H1 (cell line): Measurements from ENCODE around the gene DIPK1B. TPM values are rescaled to one million over a fixed set of nuclear protein-coding genes. Genes with fewer than 3 reads are reported as not detected.

Experiments used
- CTCF ChIA-PET: fragments of 300-600 bp; sonication (Branson Sonifier 250); formaldehyde crosslinking; loops from one replicate; lab custom pipeline; 2021; ENCODE audit not compliant: partially characterized antibody; lab: Charles Lee
- POLR2A ChIA-PET: fragments of 300-600 bp; sonication (Branson Sonifier 250); formaldehyde crosslinking; loops from one replicate; lab custom pipeline; 2021; ENCODE audit warnings: inconsistent platforms; ENCODE audit not compliant: partially characterized antibody; lab: Charles Lee
- DNase-seq, 2 experiments: peaks; one replicate each; pipeline versions ENCODE4 v3.0.0 to v3.0.0-alpha.2; 2010 to 2022; ENCODE audit warnings: low spot score in 2 of 2, low read depth in 1 of 2, mixed read lengths in 1 of 2
- FAIRE-seq: peaks from 2 replicates; lab custom pipeline; 2011; peaks lifted over from hg19 to GRCh38; lab: Jason Lieb, UNC
- H2AFZ ChIP-seq: 2 replicates; pipeline ENCODE4 v1.8.1; 2012; ENCODE audit warnings: low read length, inconsistent platforms
- H2AK5ac ChIP-seq: 2 replicates; pipeline ENCODE4 v1.6.1; 2013; ENCODE audit warnings: low read depth, low read length
- H2BK120ac ChIP-seq: replicated peaks from 2 replicates; pipeline ENCODE3; 2013; ENCODE audit warnings: low read depth, low read length, inconsistent platforms
- H2BK12ac ChIP-seq: 2 replicates; pipeline ENCODE4 v1.6.1; 2013; ENCODE audit warnings: low read depth, low read length
- H2BK15ac ChIP-seq: 2 replicates; pipeline ENCODE4 v1.6.1; 2013; ENCODE audit warnings: low read length
- H2BK20ac ChIP-seq: 2 replicates; pipeline ENCODE4 v1.6.1; 2013; ENCODE audit warnings: low read length
- H2BK5ac ChIP-seq: 2 replicates; pipeline ENCODE4 v1.6.1; 2013; ENCODE audit warnings: low read depth, low read length
- H3K14ac ChIP-seq: 2 replicates; pipeline ENCODE4 v1.6.1; 2013; ENCODE audit warnings: inconsistent platforms; ENCODE audit not compliant: insufficient read length
- H3K18ac ChIP-seq: 2 replicates; pipeline ENCODE4 v1.6.1; 2013; ENCODE audit warnings: low read length; ENCODE audit errors: extremely low read depth
- H3K23ac ChIP-seq: 2 replicates; pipeline ENCODE4 v1.6.1; 2013; ENCODE audit warnings: inconsistent platforms; ENCODE audit not compliant: insufficient read length
- H3K23me2 ChIP-seq: 2 replicates; pipeline ENCODE4 v1.6.1; 2013; ENCODE audit warnings: low read depth, low read length
- H3K27ac ChIP-seq: 2 replicates; pipeline ENCODE4 v1.6.1; 2011; ENCODE audit warnings: low read depth, low read length, inconsistent platforms
- H3K27me3 ChIP-seq, 4 experiments: replicated peaks in 1 of 4; 1 replicate in 1 of 4; 2 replicates in 3 of 4; pipeline versions ENCODE4 v1.6.1 to v1.8.1; 2011 to 2013; ENCODE audit warnings: low read length in 3 of 4, mild to moderate bottlenecking in 3 of 4, inconsistent platforms in 2 of 4, mixed read lengths in 2 of 4, moderate library complexity in 1 of 4; ENCODE audit not compliant: control insufficient read depth in 3 of 4, insufficient read depth in 3 of 4; ENCODE audit errors: extremely low read depth in 1 of 4
- H3K36me3 ChIP-seq, 4 experiments: 2 replicates each; pipeline versions ENCODE4 v1.6.1 to v1.8.1; 2011 to 2013; ENCODE audit warnings: mild to moderate bottlenecking in 4 of 4, low read length in 3 of 4, moderate library complexity in 2 of 4, control low read depth in 1 of 4, inconsistent platforms in 1 of 4; ENCODE audit not compliant: insufficient read depth in 4 of 4, control insufficient read depth in 2 of 4
- H3K4ac ChIP-seq: replicated peaks from 2 replicates; pipeline ENCODE3; 2013; ENCODE audit warnings: low read length, low read depth, mixed read lengths, inconsistent platforms; ENCODE audit not compliant: insufficient read length
- H3K4me1 ChIP-seq, 4 experiments: replicated peaks in 1 of 4; 1 replicate in 1 of 4; 2 replicates in 3 of 4; pipeline versions ENCODE4 v1.6.1 to v1.8.1; 2011 to 2013; ENCODE audit warnings: low read length in 3 of 4, inconsistent platforms in 2 of 4, mixed read lengths in 1 of 4; ENCODE audit not compliant: insufficient read depth in 4 of 4, control insufficient read depth in 3 of 4
- H3K4me2 ChIP-seq, 2 experiments: 2 replicates each; pipeline versions ENCODE4 v1.6.1 to v1.8.1; 2011 to 2013; ENCODE audit warnings: low read depth in 2 of 2, low read length in 2 of 2, control low read depth in 1 of 2, inconsistent platforms in 1 of 2, mild to moderate bottlenecking in 1 of 2; ENCODE audit not compliant: insufficient read depth in 1 of 2
- H3K4me3 ChIP-seq, 4 experiments: fragments of 200-600, 300-600 bp in 1 of 4; sonication (generic), shearing (Covaris generic), sonication (Bioruptor Twin) in 1 of 4; 2 replicates each; pipeline versions ENCODE4 v1.5.1 to v1.8.1; 2011 to 2016; ENCODE audit warnings: low read length in 4 of 4, low read depth in 3 of 4, control low read depth in 2 of 4, inconsistent platforms in 2 of 4, mild to moderate bottlenecking in 2 of 4, mixed read lengths in 1 of 4, moderate library complexity in 1 of 4; ENCODE audit not compliant: insufficient read depth in 2 of 4; ENCODE audit errors: extremely low read depth in 1 of 4
- H3K56ac ChIP-seq: replicated peaks from 2 replicates; pipeline ENCODE3; 2013; ENCODE audit warnings: low read depth, mild to moderate bottlenecking, mixed read lengths, low read length, inconsistent platforms; ENCODE audit not compliant: insufficient read length
- H3K79me1 ChIP-seq: 2 replicates; pipeline ENCODE4 v1.6.1; 2013; ENCODE audit warnings: low read depth, low read length, control low read depth
- H3K79me2 ChIP-seq, 2 experiments: 2 replicates each; pipeline versions ENCODE4 v1.6.1 to v1.8.1; 2012 to 2013; ENCODE audit warnings: low read length in 2 of 2, mild to moderate bottlenecking in 2 of 2, inconsistent platforms in 1 of 2; ENCODE audit not compliant: insufficient read depth in 2 of 2, control insufficient read depth in 1 of 2
- H3K9ac ChIP-seq, 4 experiments: replicated peaks in 1 of 4; 1 replicate in 1 of 4; 2 replicates in 3 of 4; pipeline versions ENCODE4 v1.6.1 to v1.8.1; 2011 to 2013; ENCODE audit warnings: low read depth in 3 of 4, low read length in 3 of 4, control low read depth in 2 of 4, mild to moderate bottlenecking in 2 of 4, moderate library complexity in 2 of 4, inconsistent platforms in 1 of 4; ENCODE audit errors: extremely low read depth in 1 of 4
- H3K9me3 ChIP-seq, 2 experiments: 2 replicates each; pipeline versions ENCODE4 v1.6.1 to v1.8.1; 2012 to 2013; ENCODE audit warnings: mild to moderate bottlenecking in 2 of 2, moderate library complexity in 2 of 2, control low read depth in 1 of 2, inconsistent platforms in 1 of 2, low read depth in 1 of 2, low read length in 1 of 2, mixed read lengths in 1 of 2; ENCODE audit not compliant: insufficient read depth in 2 of 2
- H4K20me1 ChIP-seq, 2 experiments: replicated peaks in 1 of 2; 2 replicates each; pipeline versions ENCODE3 to v1.8.1; 2011 to 2013; ENCODE audit warnings: inconsistent platforms in 2 of 2, low read length in 2 of 2, mild to moderate bottlenecking in 1 of 2; ENCODE audit not compliant: insufficient read depth in 2 of 2, control insufficient read depth in 1 of 2
- H4K5ac ChIP-seq: 2 replicates; pipeline ENCODE4 v1.6.1; 2013; ENCODE audit warnings: low read length, low read depth, mixed read lengths, inconsistent platforms; ENCODE audit not compliant: insufficient read length
- H4K8ac ChIP-seq: 2 replicates; pipeline ENCODE4 v1.8.0; 2013; ENCODE audit warnings: mild to moderate bottlenecking, moderate library complexity, low read length, inconsistent platforms; ENCODE audit not compliant: insufficient read depth; ENCODE audit errors: extremely low read depth
- H4K91ac ChIP-seq: replicated peaks from 2 replicates; pipeline ENCODE3; 2013; ENCODE audit warnings: low read length, mixed read lengths, inconsistent platforms; ENCODE audit not compliant: insufficient read length
- NANOG ChIP-seq: IDR thresholded peaks from 2 replicates; pipeline ENCODE4 v1.6.1; 2011; ENCODE audit warnings: low read length, low read depth, mild to moderate bottlenecking, inconsistent platforms; ENCODE audit not compliant: insufficient read depth, poor library complexity, severe bottlenecking
- RAD21 ChIP-seq, 2 experiments: IDR thresholded peaks in 1 of 2; conservative IDR thresholded peaks in 1 of 2; 2 replicates each; pipeline ENCODE4 v1.6.1; 2011; ENCODE audit warnings: low read depth in 2 of 2, low read length in 2 of 2, improper control_type of control experiment in 1 of 2, inconsistent platforms in 1 of 2, mild to moderate bottlenecking in 1 of 2, moderate library complexity in 1 of 2
- RBBP5 ChIP-seq: IDR thresholded peaks from 2 replicates; pipeline ENCODE4 v1.7.1; 2012; ENCODE audit warnings: low read depth, mild to moderate bottlenecking, inconsistent platforms, low read length, moderate library complexity, borderline replicate concordance
- RNF2 ChIP-seq: fragments of 200-900, 300-1000 bp; sonication (generic); IDR thresholded peaks from 2 replicates; pipeline ENCODE4 v1.7.1; 2016; ENCODE audit warnings: borderline replicate concordance, low read depth, mild to moderate bottlenecking, antibody characterized with exemption, low read length; ENCODE audit not compliant: poor library complexity, severe bottlenecking; ENCODE audit errors: missing control alignments
- SP2 ChIP-seq: IDR thresholded peaks from 2 replicates; pipeline ENCODE4 v1.6.1; 2012; ENCODE audit warnings: mild to moderate bottlenecking, low read length, inconsistent platforms
- TAF1 ChIP-seq: IDR thresholded peaks from 2 replicates; pipeline ENCODE4 v1.6.1; 2011; ENCODE audit warnings: mild to moderate bottlenecking, low read depth, low read length
- WGBS, 2 experiments: shearing (Covaris generic) in 1 of 2; methylation state at CpG; one replicate each; pipeline versions ENCODE4 v1.1.6 to v1.1.7; 2013 to 2015; ENCODE audit warnings: low lambda C conversion rate in 2 of 2, mixed read lengths in 2 of 2, inconsistent platforms in 1 of 2, low coverage in 1 of 2, missing lambda C conversion rate in 1 of 2; ENCODE audit not compliant: insufficient replicate concordance in 2 of 2, insufficient coverage in 1 of 2, insufficient read length in 1 of 2; ENCODE audit errors: extremely low coverage in 1 of 2, missing lambda C conversion rate in 1 of 2; 5-methylcytosine and 5-hydroxymethylcytosine counted together
- polyA plus RNA-seq, 7 experiments: library from polyadenylated mRNA; depleted of rRNA in 3 of 7; stranded (reverse) in 5 of 7; unstranded in 2 of 7; fragments of >200 nt in 5 of 7; fragments of 200-250 nt in 2 of 7; gene quantifications; 1 replicate in 5 of 7; 2 replicates in 1 of 7; 4 replicates in 1 of 7; pipeline versions ENCODE4 v1.2.1 to v1.2.3, GENCODE V29; 2011 to 2013; ENCODE audit warnings: missing spikeins in 2 of 7, mixed read lengths in 2 of 7
- total RNA-seq: library from RNA; stranded (reverse); fragmentation: NEBNext Ultra II Directional; extraction: Animal tissue kit (Norgen Biotek cat#: 25700); gene quantifications from 2 replicates; pipeline ENCODE4 v1.2.1, GENCODE V29; 2021
- TF ChIP-seq, protein P1 (sequence below): IDR thresholded peaks from 2 replicates; pipeline ENCODE4 v1.6.1; 2012; ENCODE audit warnings: inconsistent platforms

The DIPK1B gene
- total and polyA plus RNA-seq, 2 of the 8 experiments (the other 6 are each of a cell fraction or from before 2014, with no cell fraction given), result 32.3 to 64.8 TPM

DNA sequence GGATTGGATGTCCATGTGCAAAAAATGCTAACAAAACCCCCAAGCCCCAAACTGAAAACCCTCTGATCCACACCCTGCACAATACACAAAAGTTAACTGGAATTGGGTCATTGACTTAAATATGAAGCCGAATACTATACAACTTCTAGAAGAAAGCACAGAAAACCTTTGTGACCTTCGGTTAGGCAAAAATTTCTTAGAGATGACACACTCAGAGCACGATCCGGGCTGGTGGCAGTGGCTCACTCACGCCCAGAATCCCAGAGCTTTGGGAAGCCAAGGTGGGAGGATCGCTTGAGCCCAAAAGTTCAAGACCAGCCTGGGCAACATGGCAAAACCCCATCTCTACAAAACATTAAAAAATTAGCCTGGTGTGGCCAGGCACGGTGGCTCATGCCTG, 1.8 kb upstream of the DIPK1B start:
- Histone ChIP-seq H4K91ac (no peak overlapping the region), H3K4me1 (peaks cover 0 to 12% (median 6%) of the 10 kb centered on the region in 4 experiments; a peak in 5 of 7 replicates), H3K36me3 (no peaks in the 10 kb centered on the region), H2BK15ac (no peak overlapping the region), H2BK5ac (no peak overlapping the region), H3K9ac (no peak overlapping the region), H3K27me3 (peaks cover 0 to 5% (median 3%) of the 10 kb centered on the region in 4 experiments; a peak in 4 of 7 replicates), H3K4me2 (no peak overlapping the region), H3K4ac (no peak overlapping the region), H3K14ac (no peak overlapping the region), H3K9me3 (no peaks in the 10 kb centered on the region), H2AK5ac (no peak overlapping the region), H2BK12ac (no peak overlapping the region), H3K4me3 (no peak overlapping the region), H3K56ac (no peak overlapping the region), H4K20me1 (peaks cover 11 to 13% of the 10 kb centered on the region in 2 experiments), H4K8ac (no peak overlapping the region), H3K23me2 (peaks cover 3% of the 10 kb centered on the region; the same call in 1 of the 2 replicates), H2AFZ (no peak overlapping the region), H3K23ac (no peak overlapping the region), H2BK120ac (no peak overlapping the region), H2BK20ac (no peak overlapping the region), H3K79me2 (peaks cover 0 to 11% of the 10 kb centered on the region in 2 experiments; a peak in 1 of 4 replicates), H4K5ac (no peak overlapping the region), H3K18ac (no peak overlapping the region), H3K27ac (no peak overlapping the region), H3K79me1 (peaks cover 16% of the 10 kb centered on the region)
- 86% methylated on average over 7 of the region's 7 CpGs; no CpG with 5 or more reads in 1 of the 2 experiments for WGBS, 2 experiments
- CTCF ChIA-PET, result interaction anchor here (1.0 kb wide), 1 partner anchor 11 kb away, joined by 3 read pairs; no protein-coding TSS in a partner anchor
- DNase-seq (no peak), FAIRE-seq (no peak)
- POLR2A ChIA-PET, result interaction anchor here (5.0 kb wide), 1 partner anchor 17 kb away, joined by 35 read pairs; no protein-coding TSS in a partner anchor
- TF ChIP-seq, protein P1, sequence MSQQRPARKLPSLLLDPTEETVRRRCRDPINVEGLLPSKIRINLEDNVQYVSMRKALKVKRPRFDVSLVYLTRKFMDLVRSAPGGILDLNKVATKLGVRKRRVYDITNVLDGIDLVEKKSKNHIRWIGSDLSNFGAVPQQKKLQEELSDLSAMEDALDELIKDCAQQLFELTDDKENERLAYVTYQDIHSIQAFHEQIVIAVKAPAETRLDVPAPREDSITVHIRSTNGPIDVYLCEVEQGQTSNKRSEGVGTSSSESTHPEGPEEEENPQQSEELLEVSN, result no peak
- no peak for TF ChIP-seq RBBP5
- TF ChIP-seq RNF2, result no peak
- no peak for TF ChIP-seq SP2
- TF ChIP-seq TAF1, result no peak
- no peak for TF ChIP-seq NANOG
- no peak for TF ChIP-seq RAD21 (IDR thresholded peaks at IDR 0.05 in 1 of 2, conservative IDR thresholded peaks at IDR 0.05 in 1 of 2; ENCODE audit: low read depth in 2 of 2, low read length in 2 of 2)
